Esophagus squamous epithelium (tissue), 5 donors: ENCODE measurements around the gene P2RX4. TPM values are rescaled to one million over a fixed set of nuclear protein-coding genes. Genes with fewer than 3 reads are reported as not detected.
"Not testable (repeated sequence)": the region's sequence is repeated elsewhere in the genome, so short reads cannot be mapped to it uniquely, and the experiment has no call there.

ENCODE experiments used
- DNase-seq: peaks from one replicate; lab custom pipeline; 2025; lab: John Stamatoyannopoulos, UW
- H3K27ac ChIP-seq, 4 donors: fragments of 200-600 bp; sonication (generic); one replicate each; pipeline ENCODE4 v1.5.1; 2016 to 2019; ENCODE audit warnings: mild to moderate bottlenecking in 1 of 4
- H3K27me3 ChIP-seq, 4 donors: fragments of 200-600 bp; sonication (generic); 1 replicate in 3 of 4; 2 replicates in 1 of 4; pipeline versions ENCODE4 v1.5.1 to v1.6.0; 2017 to 2021; ENCODE audit warnings: antibody characterized with exemption in 1 of 4
- H3K36me3 ChIP-seq, 3 donors: fragments of 200-600 bp; sonication (generic); one replicate each; pipeline ENCODE4 v1.5.1; 2016 to 2019
- H3K4me1 ChIP-seq, 3 donors: fragments of 200-600 bp; sonication (generic); one replicate each; pipeline ENCODE4 v1.5.1; 2017 to 2019
- H3K4me3 ChIP-seq, 4 donors: fragments of 200-600 bp; sonication (generic); 1 replicate in 3 of 4; 2 replicates in 1 of 4; pipeline ENCODE4 v1.5.1; 2016 to 2019; ENCODE audit warnings: mild to moderate bottlenecking in 2 of 4, moderate library complexity in 1 of 4
- H3K9me3 ChIP-seq, 3 donors: fragments of 200-600 bp; sonication (generic); one replicate each; pipeline ENCODE4 v1.5.1; 2016 to 2019
- POLR2A ChIP-seq, 4 donors: fragments of 450-650 bp; IDR thresholded peaks; one replicate each; pipeline ENCODE4 v1.6.1; 2017; ENCODE audit warnings: antibody characterized with exemption in 4 of 4, mild to moderate bottlenecking in 4 of 4, moderate library complexity in 3 of 4
- WGBS, 2 donors: methylation state at CpG; one replicate each; pipeline ENCODE4 v1.1.5; 2018; 5-methylcytosine and 5-hydroxymethylcytosine counted together
- intact Hi-C: fragments of 100-400 bp; cut with DNase I; formaldehyde crosslinking; loops from one replicate; pipeline ENCODE4 v1.15.0; 2022
- total RNA-seq, 4 donors: library from RNA; depleted of rRNA; stranded (reverse); fragments of >200 nt; gene quantifications; one replicate each; pipeline ENCODE4 v1.1.0, GENCODE V29; 2016
- TF ChIP-seq, protein P1 (sequence below), 6 experiments: fragments of 450-650 bp in 4 of 6; fragments of 200-600 bp in 2 of 6; sonication (generic) in 2 of 6; IDR thresholded peaks; one replicate each; pipeline ENCODE4 v1.5.1; 2016 to 2019; ENCODE audit warnings: antibody characterized with exemption in 6 of 6, mild to moderate bottlenecking in 4 of 6, moderate library complexity in 4 of 6
- donor health status: DM: yes; HTN: yes; CAD: no.

P2RX4 gene
- total RNA-seq, 4 donors from 2014 or later: 13.0 to 32.3 (median 19.9) TPM

DNA sequence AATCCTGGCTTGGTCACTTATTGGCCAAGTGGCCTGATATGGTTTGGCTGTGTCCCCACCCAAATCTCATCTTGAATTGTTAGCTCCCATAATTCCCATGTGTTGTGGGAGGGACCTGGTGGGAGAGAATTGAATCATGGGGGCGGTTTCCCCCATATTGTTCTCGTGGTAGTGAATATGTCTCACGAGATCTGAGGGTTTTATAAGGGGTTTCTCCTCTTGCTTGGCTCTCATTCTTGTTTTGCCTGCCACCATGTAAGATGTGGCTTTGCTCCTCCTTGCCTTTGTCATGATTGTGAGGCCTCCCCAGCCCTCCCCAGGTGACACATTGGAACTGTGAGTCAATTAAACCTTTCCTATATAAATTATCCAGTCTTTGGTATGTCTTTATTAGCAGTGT is 18.8 kb upstream of the P2RX4 start:
- no peaks in the 10 kb centered on the region for H3K27me3 ChIP-seq
- 83 to 100% methylated on average over 1 to 3 of the region's 3 CpGs for WGBS, 2 donors
- H3K4me3 ChIP-seq: no peak overlapping the region
- peaks cover 0 to 5% (median 0%) of the 10 kb centered on the region in 3 donors for H3K4me1 ChIP-seq
- no peak for DNase-seq
- no peaks in the 10 kb centered on the region for H3K9me3 ChIP-seq
- H3K36me3 ChIP-seq: no peaks in the 10 kb centered on the region
- TF ChIP-seq, protein P1, sequence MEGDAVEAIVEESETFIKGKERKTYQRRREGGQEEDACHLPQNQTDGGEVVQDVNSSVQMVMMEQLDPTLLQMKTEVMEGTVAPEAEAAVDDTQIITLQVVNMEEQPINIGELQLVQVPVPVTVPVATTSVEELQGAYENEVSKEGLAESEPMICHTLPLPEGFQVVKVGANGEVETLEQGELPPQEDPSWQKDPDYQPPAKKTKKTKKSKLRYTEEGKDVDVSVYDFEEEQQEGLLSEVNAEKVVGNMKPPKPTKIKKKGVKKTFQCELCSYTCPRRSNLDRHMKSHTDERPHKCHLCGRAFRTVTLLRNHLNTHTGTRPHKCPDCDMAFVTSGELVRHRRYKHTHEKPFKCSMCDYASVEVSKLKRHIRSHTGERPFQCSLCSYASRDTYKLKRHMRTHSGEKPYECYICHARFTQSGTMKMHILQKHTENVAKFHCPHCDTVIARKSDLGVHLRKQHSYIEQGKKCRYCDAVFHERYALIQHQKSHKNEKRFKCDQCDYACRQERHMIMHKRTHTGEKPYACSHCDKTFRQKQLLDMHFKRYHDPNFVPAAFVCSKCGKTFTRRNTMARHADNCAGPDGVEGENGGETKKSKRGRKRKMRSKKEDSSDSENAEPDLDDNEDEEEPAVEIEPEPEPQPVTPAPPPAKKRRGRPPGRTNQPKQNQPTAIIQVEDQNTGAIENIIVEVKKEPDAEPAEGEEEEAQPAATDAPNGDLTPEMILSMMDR (IDR thresholded peaks at IDR 0.05): no peak
- TF ChIP-seq POLR2A (IDR thresholded peaks at IDR 0.05): no peak
- intact Hi-C loops: no loop called here
- H3K27ac ChIP-seq: peak overlapping the region in 2 of 4 donors; percentile 42 to 73

DNA sequence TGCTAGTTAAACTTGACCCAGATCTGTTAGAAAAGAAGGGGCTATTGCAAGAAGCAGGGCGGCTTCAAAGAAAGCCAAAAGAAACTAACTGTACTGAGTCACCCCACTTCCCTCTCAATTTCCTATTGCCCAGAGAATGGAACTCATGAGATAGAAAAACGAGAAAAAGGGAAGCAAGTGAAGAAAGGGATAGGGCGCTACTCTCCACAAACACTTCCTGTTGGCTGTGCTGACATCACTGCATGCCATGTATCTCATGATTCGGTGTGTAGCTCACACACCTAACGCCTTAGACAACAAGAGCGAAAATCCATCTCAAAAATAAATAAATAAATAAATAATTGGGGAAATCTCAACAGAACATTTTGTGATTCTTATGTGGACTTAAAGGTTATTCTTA is 13.0 kb upstream of the P2RX4 start:
- no peaks in the 10 kb centered on the region for H3K27me3 ChIP-seq
- no peaks in the 10 kb centered on the region for H3K36me3 ChIP-seq
- TF ChIP-seq, protein P1 (IDR thresholded peaks at IDR 0.05): no peak
- TF ChIP-seq POLR2A (IDR thresholded peaks at IDR 0.05): no peak
- no peaks in the 10 kb centered on the region for H3K9me3 ChIP-seq
- no peaks in the 10 kb centered on the region for H3K4me1 ChIP-seq
- intact Hi-C loops: no loop called here
- WGBS, 2 donors: 58 to 73% methylated on average over 6 of the region's 6 CpGs
- H3K4me3 ChIP-seq: no peak overlapping the region
- DNase-seq: no peak
- H3K27ac ChIP-seq: peak overlapping the region in 1 of 4 donors; percentile 16

DNA sequence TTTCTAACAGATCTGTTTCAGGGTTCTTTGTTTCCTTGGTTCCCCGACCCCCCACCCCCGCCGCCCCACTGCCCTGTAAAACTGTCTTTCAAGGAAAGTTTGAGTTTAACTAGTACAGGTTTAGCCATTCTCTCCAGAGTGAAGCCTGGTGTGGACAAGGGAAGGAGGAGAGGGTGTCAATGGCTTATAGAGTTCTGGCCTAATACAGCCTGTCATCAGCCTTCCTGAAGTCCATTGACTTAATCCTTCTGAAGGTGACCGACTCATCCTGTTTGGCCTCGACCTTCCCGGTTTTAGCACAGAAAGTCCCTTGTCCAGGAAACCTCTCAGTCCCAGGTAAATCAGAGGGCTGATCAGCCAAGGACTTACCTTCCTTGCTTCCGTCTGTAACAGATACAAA is 11.0 kb upstream of the P2RX4 start:
- Histone ChIP-seq H3K4me1 (no peaks in the 10 kb centered on the region), H3K36me3 (no peaks in the 10 kb centered on the region), H3K9me3 (no peaks in the 10 kb centered on the region), H3K27me3 (no peaks in the 10 kb centered on the region), H3K4me3 (no peak overlapping the region), H3K27ac (no peak overlapping the region)
- intact Hi-C loops: no loop called here
- no peak for DNase-seq
- WGBS, 2 donors: 59 to 75% methylated on average over 4 of the region's 7 CpGs
- no peak for TF ChIP-seq POLR2A (IDR thresholded peaks at IDR 0.05)
- TF ChIP-seq, protein P1 (IDR thresholded peaks at IDR 0.05): no peak

DNA sequence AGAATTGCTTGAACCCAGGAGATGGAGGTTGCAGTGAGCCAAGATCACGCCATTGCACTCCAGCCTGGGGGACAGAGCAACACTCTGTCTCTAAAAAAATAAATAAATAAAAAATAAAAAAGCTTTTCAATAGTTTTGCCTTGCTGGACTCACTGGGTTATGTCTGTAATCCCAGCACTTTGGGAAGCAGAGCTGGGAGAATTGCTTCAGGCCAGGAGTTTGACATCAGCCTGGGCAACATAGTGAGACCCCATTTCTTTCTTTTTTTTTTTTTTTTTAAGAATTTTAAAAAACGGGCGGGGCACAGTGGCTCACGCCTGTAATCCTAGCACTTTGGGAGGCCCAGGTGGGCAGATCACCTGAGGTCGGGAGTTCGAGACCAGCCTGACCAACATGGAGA is 8.8 kb upstream of the P2RX4 start:
- H3K27me3 ChIP-seq, intact Hi-C loops, H3K4me3 ChIP-seq, H3K4me1 ChIP-seq, H3K9me3 ChIP-seq, DNase-seq, H3K27ac ChIP-seq, H3K36me3 ChIP-seq: not testable (repeated sequence)
- WGBS, 2 donors: 84 to 87% methylated on average over 6 of the region's 6 CpGs

DNA sequence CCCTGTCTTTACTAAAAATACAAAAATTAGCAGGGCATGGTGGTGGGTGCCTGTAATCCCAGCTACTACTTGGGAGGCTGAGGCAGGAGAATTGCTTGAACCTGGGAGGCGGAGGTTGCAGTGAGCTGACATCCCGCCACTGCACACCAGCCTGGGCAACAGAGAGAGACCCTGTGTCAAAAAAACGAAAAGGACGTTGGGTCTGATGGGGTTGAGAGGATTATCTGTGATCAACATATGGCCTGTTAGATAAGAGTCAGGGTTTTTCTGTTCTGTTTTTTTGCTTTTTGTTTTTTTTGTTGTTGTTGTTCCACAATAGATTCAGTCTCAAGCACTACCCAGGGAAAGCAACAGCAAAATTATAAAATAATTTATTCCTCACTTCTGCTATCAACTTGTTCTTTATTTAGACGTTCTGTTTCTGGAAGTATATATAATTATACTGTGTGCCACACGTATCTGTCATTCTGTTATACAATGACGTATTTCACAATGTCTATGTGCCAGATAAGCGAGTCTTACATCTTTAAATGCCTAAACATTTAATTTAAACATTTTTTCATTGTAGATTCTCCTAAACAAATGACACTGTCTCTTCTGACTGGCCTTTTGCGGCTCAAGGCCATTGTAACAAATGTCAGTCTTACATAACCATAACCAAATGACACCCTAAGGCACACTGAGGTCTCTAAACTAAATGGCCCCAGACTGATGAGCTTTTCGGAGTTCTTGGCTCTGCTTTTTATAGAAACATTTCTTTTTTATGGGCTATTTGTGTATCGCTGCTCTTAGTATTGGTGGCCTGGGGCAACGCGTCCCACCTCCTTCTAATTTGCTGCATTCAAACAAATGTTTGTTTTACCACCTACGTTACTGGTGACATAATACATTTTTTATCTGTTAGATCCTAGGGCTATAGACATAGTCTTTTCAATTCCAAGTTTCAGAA is 7.2 kb upstream of the P2RX4 start:
- Histone ChIP-seq H3K27ac (no peak overlapping the region), H3K36me3 (no peaks in the 10 kb centered on the region), H3K27me3 (no peaks in the 10 kb centered on the region), H3K9me3 (no peaks in the 10 kb centered on the region), H3K4me3 (no peak overlapping the region), H3K4me1 (no peaks in the 10 kb centered on the region)
- intact Hi-C loops: no loop called here
- 55 to 59% methylated on average over 14 of the region's 14 CpGs for WGBS, 2 donors
- no peak for TF ChIP-seq POLR2A (IDR thresholded peaks at IDR 0.05)
- TF ChIP-seq, protein P1 (IDR thresholded peaks at IDR 0.05): no peak
- DNase-seq: no peak
